CD4-positive, alpha-beta T cell (primary cell): ENCODE data around the gene SRSF4. TPM values are rescaled to one million over a fixed set of nuclear protein-coding genes. Genes with fewer than 3 reads are reported as not detected.
A peak's percentile ranks its signal among the peaks of the same experiment; 100 is the strongest.

Experiments used
- ATAC-seq: fragments of 200-7000 bp; cut with Tn5 transposase; one replicate; pipeline ENCODE4 v1.10.0; 2022; ENCODE audit warnings: mild to moderate bottlenecking; ENCODE audit not compliant: poor library complexity
- CTCF ChIA-PET: fragments of 350-600 bp; sonication (Branson Sonifier 250); formaldehyde crosslinking; loops from one replicate; lab custom pipeline; 2021; ENCODE audit warnings: antibody characterized with exemption, inconsistent platforms; lab: Charles Lee
- POLR2A ChIA-PET: fragments of 350-600 bp; sonication (Branson Sonifier 250); formaldehyde crosslinking; loops from one replicate; lab custom pipeline; 2021; ENCODE audit warnings: antibody characterized with exemption, inconsistent platforms; lab: Charles Lee
- DNase-seq, 14 experiments: peaks; one replicate each; pipeline ENCODE4 v3.0.0-alpha.2; 2013 to 2020; ENCODE audit warnings: mixed read lengths in 2 of 14
- H3K27ac ChIP-seq, 2 donors: one replicate each; pipeline versions ENCODE4 v1.5.1 to v1.7.0; 2013; ENCODE audit warnings: low read length in 2 of 2, low read depth in 1 of 2, mild to moderate bottlenecking in 1 of 2
- H3K27me3 ChIP-seq, 2 experiments: 1 replicate in 1 of 2; 2 replicates in 1 of 2; pipeline versions ENCODE4 v1.6.1 to v1.7.0; 2013; ENCODE audit warnings: low read length in 2 of 2, control low read depth in 1 of 2, mild to moderate bottlenecking in 1 of 2, moderate library complexity in 1 of 2; ENCODE audit not compliant: insufficient read depth in 2 of 2, control insufficient read depth in 1 of 2
- H3K36me3 ChIP-seq: one replicate; pipeline ENCODE4 v1.6.1; 2013; ENCODE audit warnings: low read length, control low read depth; ENCODE audit not compliant: insufficient read depth
- H3K4me1 ChIP-seq: one replicate; pipeline ENCODE4 v1.6.1; 2013; ENCODE audit warnings: low read length, control low read depth; ENCODE audit not compliant: insufficient read depth
- H3K4me3 ChIP-seq: one replicate; pipeline ENCODE4 v1.5.1; 2013; ENCODE audit warnings: mild to moderate bottlenecking, low read length, moderate library complexity
- H3K9me3 ChIP-seq, 2 experiments: 1 replicate in 1 of 2; 2 replicates in 1 of 2; pipeline versions ENCODE4 v1.6.1 to v1.7.0; 2013; ENCODE audit warnings: low read length in 2 of 2, mild to moderate bottlenecking in 2 of 2, control low read depth in 1 of 2, moderate library complexity in 1 of 2; ENCODE audit not compliant: control insufficient read depth in 1 of 2, insufficient read depth in 1 of 2
- H3K27ac Mint-ChIP-seq: one replicate; pipeline ENCODE4 v1.8.0; 2020; ENCODE audit warnings: mixed read lengths
- H3K27me3 Mint-ChIP-seq: one replicate; pipeline ENCODE4 v1.8.0; 2021; ENCODE audit warnings: mixed read lengths
- H3K36me3 Mint-ChIP-seq: one replicate; pipeline ENCODE4 v1.8.0; 2021; ENCODE audit warnings: low read depth, mixed read lengths
- H3K4me1 Mint-ChIP-seq: one replicate; pipeline ENCODE4 v1.8.0; 2021; ENCODE audit warnings: low read depth, mixed read lengths
- H3K4me3 Mint-ChIP-seq: one replicate; pipeline ENCODE4 v1.8.0; 2020; ENCODE audit warnings: mild to moderate bottlenecking, mixed read lengths
- H3K9me3 Mint-ChIP-seq: one replicate; pipeline ENCODE4 v1.8.0; 2020; ENCODE audit warnings: mixed read lengths
- intact Hi-C, 2 experiments: fragments of 100-400 bp; cut with DNase I in 1 of 2; cut with micrococcal nuclease in 1 of 2; formaldehyde crosslinking; loops; one replicate each; pipeline versions ENCODE4 v1.15.1 to v1.9.0; 2023 to 2025; cut with DNase I, micrococcal nuclease
- total RNA-seq, 174 experiments: library from RNA in 2 of 174; stranded (reverse) in 2 of 174; gene quantifications; one replicate each; pipeline ENCODE4 v1.2.3 and lab custom pipeline; 2021 to 2026
- TF ChIP-seq, protein P1 (sequence below): fragments of 200-600 bp; IDR thresholded peaks from one replicate; pipeline ENCODE4 v1.8.0; 2022; ENCODE audit warnings: antibody characterized with exemption, mild to moderate bottlenecking

The SRSF4 gene
- total RNA-seq, 2 experiments from 2014 or later = 89.2 to 93.4 TPM

DNA sequence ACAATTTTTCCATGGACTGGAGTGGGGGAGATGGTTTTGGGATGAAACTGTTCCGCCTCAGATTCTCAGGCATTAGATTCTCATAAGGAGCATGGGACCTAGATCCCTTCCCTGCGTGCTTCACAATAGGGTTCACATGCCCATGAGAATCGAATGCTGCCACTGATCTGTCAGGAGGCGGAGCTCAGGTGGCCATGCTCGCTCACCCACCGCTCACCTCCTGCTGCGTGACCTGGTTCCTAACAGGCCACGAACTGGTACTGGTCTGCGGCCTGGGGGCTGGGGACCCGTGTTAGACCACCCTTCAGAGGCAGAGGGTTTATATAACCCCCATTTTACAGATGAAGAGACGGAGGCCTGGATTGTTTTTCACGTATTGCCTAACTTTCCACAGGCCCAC lies 16.3 kb upstream of the SRSF4 start:
- peaks cover 48% of the 10 kb centered on the region for H3K36me3 Mint-ChIP-seq
- Histone ChIP-seq H3K27me3 (no peaks in the 10 kb centered on the region), H3K4me3 (no peak overlapping the region), H3K36me3 (peaks cover 33% of the 10 kb centered on the region), H3K27ac (no peak overlapping the region), H3K4me1 (peaks cover 3% of the 10 kb centered on the region), H3K9me3 (no peaks in the 10 kb centered on the region)
- H3K9me3 Mint-ChIP-seq = no peaks in the 10 kb centered on the region
- DNase-seq (no peak), ATAC-seq (no peak)
- H3K27ac Mint-ChIP-seq = no peak overlapping the region
- TF ChIP-seq, protein P1, sequence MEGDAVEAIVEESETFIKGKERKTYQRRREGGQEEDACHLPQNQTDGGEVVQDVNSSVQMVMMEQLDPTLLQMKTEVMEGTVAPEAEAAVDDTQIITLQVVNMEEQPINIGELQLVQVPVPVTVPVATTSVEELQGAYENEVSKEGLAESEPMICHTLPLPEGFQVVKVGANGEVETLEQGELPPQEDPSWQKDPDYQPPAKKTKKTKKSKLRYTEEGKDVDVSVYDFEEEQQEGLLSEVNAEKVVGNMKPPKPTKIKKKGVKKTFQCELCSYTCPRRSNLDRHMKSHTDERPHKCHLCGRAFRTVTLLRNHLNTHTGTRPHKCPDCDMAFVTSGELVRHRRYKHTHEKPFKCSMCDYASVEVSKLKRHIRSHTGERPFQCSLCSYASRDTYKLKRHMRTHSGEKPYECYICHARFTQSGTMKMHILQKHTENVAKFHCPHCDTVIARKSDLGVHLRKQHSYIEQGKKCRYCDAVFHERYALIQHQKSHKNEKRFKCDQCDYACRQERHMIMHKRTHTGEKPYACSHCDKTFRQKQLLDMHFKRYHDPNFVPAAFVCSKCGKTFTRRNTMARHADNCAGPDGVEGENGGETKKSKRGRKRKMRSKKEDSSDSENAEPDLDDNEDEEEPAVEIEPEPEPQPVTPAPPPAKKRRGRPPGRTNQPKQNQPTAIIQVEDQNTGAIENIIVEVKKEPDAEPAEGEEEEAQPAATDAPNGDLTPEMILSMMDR = no peak
- no peaks in the 10 kb centered on the region for H3K4me1 Mint-ChIP-seq
- intact Hi-C loops = no loop called here
- no peaks in the 10 kb centered on the region for H3K27me3 Mint-ChIP-seq
- ChIA-PET CTCF (interaction anchor here (0.7 to 2.1 kb wide), 7 partner anchors 16 to 316 kb away, joined by 3 to 12 read pairs (median 3); partner anchors contain the start of gene SRSF4), POLR2A (interaction anchor here (0.7 to 1.9 kb wide), 2 partner anchors 16 to 316 kb away, joined by 3 to 23 read pairs; partner anchors contain the start of gene SRSF4)
- H3K4me3 Mint-ChIP-seq = no peak overlapping the region

DNA sequence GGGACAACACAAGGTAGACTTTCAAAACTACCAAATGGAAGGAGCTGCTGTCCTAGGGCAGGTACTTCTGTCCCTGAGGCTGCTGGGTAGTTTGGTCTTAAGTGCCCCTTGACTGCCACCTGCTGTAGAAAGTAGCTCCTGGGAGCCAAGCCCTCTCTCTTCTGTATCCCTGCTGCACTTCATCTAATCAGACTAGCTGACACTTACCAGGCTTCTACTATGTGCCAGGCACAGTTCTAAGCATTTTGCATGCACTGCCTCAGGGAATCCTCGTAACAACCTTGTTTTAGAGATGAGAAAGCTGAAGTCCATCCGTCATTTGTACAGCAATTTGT lies 15.9 kb upstream of the SRSF4 start:
- ChIA-PET CTCF (interaction anchor here (0.7 to 2.1 kb wide), 8 partner anchors 16 to 316 kb away, joined by 3 to 12 read pairs (median 4); partner anchors contain the start of gene SRSF4), POLR2A (interaction anchor here (0.7 to 1.9 kb wide), 2 partner anchors 16 to 316 kb away, joined by 3 to 23 read pairs; partner anchors contain the start of gene SRSF4)
- no peaks in the 10 kb centered on the region for H3K4me1 ChIP-seq
- H3K27ac Mint-ChIP-seq = no peak overlapping the region
- TF ChIP-seq, protein P1 = peak; percentile 18
- H3K9me3 Mint-ChIP-seq = no peaks in the 10 kb centered on the region
- no peak overlapping the region for H3K27ac ChIP-seq
- H3K27me3 ChIP-seq = no peaks in the 10 kb centered on the region
- intact Hi-C loops = no loop called here
- DNase-seq (peak in 12 of 14 experiments; percentile 4 to 67 (median 24)), ATAC-seq (peak; percentile 94)
- H3K36me3 Mint-ChIP-seq = peaks cover 44% of the 10 kb centered on the region
- H3K4me1 Mint-ChIP-seq = no peaks in the 10 kb centered on the region
- H3K4me3 ChIP-seq = no peak overlapping the region
- no peaks in the 10 kb centered on the region for H3K9me3 ChIP-seq
- H3K27me3 Mint-ChIP-seq = no peaks in the 10 kb centered on the region
- H3K36me3 ChIP-seq = peaks cover 34% of the 10 kb centered on the region
- no peak overlapping the region for H3K4me3 Mint-ChIP-seq

DNA sequence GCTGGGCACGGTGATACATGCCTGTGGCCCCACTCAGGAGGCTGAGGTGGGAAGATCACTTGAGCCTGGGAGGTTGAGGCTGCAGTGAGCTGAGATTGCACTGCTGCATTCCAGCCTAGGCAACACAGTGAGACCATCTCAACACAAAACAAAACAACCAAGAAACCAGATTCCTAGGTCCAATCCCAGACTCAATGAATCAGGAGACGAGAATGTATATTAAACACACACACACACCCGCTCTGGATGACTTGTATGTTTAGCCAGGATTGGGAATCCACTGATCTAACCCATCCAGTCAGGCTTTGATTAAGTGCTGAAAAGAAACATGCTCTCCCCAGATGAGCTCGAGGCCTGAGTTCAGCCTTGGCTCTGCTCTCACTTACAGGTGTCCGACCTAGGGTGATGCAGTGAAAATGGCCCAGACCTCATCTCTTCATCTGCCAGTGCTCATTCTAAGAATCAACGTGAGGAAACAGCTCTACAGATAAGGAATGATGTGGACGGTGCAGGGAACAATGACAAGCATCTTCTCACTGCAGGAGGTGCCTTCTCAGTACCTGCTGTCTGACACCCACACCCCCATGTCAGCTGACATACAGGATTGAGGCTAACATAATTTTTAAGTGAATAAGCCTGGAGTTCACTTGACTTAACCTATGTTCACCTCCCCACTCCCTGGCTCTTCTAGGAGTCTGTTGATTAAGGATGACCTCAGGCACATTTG lies 15.3 kb upstream of the SRSF4 start:
- Histone ChIP-seq H3K36me3 (peaks cover 33% of the 10 kb centered on the region), H3K27me3 (no peaks in the 10 kb centered on the region), H3K27ac (no peak overlapping the region), H3K4me1 (no peaks in the 10 kb centered on the region), H3K9me3 (no peaks in the 10 kb centered on the region), H3K4me3 (no peak overlapping the region)
- Mint-ChIP-seq H3K27me3 (no peaks in the 10 kb centered on the region), H3K36me3 (peaks cover 40% of the 10 kb centered on the region), H3K9me3 (no peaks in the 10 kb centered on the region), H3K27ac (no peak overlapping the region), H3K4me3 (no peak overlapping the region), H3K4me1 (no peaks in the 10 kb centered on the region)
- intact Hi-C loops = no loop called here
- ChIA-PET CTCF (interaction anchor here (0.8 to 2.1 kb wide), 7 partner anchors 15 to 315 kb away, joined by 3 to 12 read pairs (median 4); partner anchors contain the start of gene SRSF4), POLR2A (interaction anchor here (0.7 to 2.5 kb wide), 3 partner anchors 15 to 315 kb away, joined by 3 to 23 read pairs (median 13); partner anchors contain the start of gene SRSF4)
- DNase-seq (no peak), ATAC-seq (no peak)
- TF ChIP-seq, protein P1 = no peak
